Measurements from ENCODE around the gene SVIL.

DNA sequence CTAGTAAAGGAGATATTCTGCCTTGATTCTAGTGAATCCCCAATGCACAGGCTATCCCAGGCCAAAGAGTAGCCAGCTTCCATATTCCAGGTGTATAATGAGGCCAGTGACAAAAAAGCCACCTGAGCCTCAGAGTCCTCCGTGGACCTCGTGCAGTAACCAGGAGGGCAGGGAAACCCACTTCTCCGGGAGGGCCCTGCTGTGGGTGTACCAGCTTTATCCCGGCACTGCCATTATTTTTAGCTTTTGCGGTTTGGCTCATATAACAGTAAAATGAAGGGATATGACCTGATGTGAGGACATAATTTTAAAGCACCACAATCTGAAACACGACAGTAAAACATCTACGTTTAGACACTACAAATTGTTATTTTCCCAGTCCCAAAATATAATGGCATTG lies 109.0 kb downstream of the SVIL start:
- TF ChIP-seq, protein P1, sequence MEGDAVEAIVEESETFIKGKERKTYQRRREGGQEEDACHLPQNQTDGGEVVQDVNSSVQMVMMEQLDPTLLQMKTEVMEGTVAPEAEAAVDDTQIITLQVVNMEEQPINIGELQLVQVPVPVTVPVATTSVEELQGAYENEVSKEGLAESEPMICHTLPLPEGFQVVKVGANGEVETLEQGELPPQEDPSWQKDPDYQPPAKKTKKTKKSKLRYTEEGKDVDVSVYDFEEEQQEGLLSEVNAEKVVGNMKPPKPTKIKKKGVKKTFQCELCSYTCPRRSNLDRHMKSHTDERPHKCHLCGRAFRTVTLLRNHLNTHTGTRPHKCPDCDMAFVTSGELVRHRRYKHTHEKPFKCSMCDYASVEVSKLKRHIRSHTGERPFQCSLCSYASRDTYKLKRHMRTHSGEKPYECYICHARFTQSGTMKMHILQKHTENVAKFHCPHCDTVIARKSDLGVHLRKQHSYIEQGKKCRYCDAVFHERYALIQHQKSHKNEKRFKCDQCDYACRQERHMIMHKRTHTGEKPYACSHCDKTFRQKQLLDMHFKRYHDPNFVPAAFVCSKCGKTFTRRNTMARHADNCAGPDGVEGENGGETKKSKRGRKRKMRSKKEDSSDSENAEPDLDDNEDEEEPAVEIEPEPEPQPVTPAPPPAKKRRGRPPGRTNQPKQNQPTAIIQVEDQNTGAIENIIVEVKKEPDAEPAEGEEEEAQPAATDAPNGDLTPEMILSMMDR (IDR thresholded peaks at IDR 0.05 in 8 of 11, conservative IDR thresholded peaks at IDR 0.05 in 3 of 11), result no peak
- no peak for TF ChIP-seq POLR2A (IDR thresholded peaks at IDR 0.05)

Measured in spleen (tissue), 7 donors.